HG03558 (cell line): ENCODE results near the gene USP13.
"Not testable (repeated sequence)": the region's sequence is repeated elsewhere in the genome, so short reads cannot be mapped to it uniquely, and the experiment has no call there.

Experiments used
- ATAC-seq: cut with Tn5 transposase; IDR thresholded peaks from one replicate; pipeline ENCODE4 v1.9.1; 2021; ENCODE audit warnings: moderate number of reproducible peaks; ENCODE audit not compliant: unreplicated experiment; ENCODE audit errors: extremely low read depth

Gene USP13

DNA sequence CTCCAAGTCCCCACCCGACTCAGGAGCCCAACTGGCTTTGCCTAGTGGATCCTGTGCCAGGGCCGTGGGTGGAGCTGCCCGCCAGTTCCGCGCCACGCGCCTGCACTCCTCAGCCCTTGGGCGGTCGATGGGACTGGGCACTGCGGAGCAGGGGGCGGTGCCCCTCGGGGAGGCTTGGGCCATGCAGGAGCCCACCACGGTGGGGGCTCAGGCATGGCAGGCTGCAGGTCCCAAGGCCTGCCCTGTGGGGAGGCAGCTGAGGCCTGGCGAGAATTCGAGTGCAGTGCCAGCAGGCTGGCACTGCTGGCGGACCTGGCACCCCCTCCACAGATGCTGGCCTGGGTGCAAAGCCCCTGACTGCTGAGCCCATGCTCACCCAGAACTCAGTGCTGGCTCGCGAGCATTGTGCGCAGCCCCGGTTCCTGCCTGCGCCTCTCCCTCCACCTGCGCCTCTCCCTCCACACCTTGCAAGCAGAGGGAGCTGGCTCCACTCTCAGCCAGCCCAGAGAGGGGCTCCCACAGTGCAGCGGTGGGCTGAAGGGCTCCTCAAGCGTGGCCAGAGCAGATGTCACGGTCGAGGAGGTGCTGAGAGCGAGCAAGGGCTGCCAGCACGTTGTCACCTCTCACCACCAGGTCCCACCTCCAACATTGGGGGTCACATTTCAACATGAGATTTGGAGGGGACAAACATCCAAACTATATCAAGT is 122.7 kb downstream of the USP13 start:
- ATAC-seq: no peak

GRCh38 chr3:179782841-179783240 is 130.0 kb downstream of the USP13 start:
- ATAC-seq: not testable (repeated sequence)

DNA sequence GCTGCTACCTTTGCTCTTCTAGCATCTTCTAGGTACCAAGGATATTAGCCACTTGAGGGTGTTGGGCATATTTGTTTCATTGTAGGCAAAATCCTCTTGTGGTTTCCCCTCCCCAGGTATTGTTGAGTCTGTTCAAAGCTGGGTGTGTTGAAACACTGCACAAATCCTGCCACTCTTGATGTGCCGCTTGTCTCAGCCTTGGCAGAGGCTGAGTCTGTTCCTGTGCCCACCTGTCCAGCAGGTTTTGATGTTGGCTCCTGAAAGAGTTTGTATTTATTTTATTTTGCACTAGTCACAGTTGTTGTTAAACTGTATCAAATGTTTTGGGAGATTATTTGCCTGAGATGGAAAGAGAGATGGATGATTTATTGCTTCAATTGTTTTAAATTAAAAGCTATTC is 136.2 kb downstream of the USP13 start:
- ATAC-seq: no peak

DNA sequence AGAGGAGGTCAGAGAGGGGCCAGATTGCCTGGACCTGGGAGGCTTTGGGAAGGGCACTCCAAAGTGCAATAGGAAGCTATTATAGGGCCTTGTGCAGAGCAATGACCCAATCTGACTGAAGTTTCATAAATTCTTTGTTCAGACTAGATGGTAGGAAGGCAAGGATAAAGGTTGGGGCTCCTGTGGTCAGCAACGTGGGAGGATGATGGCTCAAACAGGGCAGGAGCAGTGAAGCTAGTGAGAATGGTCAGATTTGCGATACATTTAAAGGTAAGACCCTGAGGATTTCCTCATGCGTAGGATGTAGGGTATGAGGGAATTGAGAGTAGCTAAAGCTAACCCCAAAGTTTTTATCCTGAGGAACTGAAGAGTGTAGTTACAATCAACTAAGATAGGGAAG is 139.0 kb downstream of the USP13 start:
- ATAC-seq: no peak

DNA sequence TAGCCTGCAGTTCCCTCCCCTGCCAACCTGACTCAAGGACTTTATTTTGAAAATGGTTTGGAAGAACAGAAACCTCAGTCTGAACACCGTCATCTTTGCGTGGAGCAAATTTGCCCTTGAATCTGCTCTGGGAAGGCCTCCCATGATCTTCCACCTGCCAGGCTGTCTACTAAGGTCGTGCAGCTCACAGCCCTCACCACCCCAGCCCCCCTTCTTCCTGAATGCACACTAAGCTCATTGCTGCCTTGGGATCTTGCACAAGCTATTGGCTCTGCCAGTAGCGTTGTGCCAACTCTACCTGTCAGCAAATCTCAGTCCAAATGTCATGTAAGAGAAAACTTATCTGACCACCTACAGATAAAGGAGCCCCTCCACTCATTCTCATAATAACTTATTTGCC is 141.5 kb downstream of the USP13 start:
- no peak for ATAC-seq

DNA sequence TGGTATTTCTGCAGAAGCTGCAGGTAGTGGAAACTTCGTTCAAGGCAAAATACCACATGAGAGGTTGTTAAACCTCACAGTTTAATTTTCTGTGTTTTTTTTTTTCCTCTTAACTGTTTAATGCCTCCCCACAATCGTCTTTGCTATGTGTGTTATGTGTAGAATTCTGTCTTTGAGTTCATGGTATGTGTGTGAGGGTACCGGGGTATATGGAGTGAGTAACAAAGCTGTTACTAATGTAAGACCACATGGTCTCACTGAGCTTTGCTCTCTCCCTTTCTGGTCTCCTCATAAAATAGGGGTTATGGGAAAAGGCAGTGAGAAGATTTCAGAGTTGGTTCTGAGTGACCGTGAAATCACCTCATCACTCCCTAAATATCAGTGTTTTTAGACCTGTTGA is 143.6 kb downstream of the USP13 start:
- no peak for ATAC-seq

DNA sequence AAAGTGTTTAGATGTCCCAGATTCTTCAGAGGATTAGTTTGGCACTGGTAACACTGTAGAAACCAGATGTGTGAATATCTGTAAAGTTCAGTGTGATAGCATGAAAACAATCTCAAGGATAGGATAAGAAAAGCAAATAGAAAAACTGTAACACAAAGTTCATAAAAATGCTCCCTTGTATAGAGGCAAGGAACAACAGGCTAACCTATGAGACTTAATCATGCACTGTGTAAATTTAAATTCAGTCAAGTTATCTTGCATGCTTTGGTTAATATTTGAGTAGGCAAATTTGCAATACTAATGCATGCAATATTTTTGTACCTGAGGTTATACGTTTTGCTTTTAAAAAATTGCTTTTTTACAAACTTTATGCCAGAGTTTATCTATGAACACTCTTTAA is 144.4 kb downstream of the USP13 start:
- no peak for ATAC-seq

- no peak for ATAC-seq
Observed at GRCh38 chr3:179801263-179801662, 148.4 kb downstream of the USP13 start.

- ATAC-seq: no peak
Observed at GRCh38 chr3:179801856-179802255, 149.0 kb downstream of the USP13 start.

- ATAC-seq: no peak
Observed at GRCh38 chr3:179806177-179806576, 153.3 kb downstream of the USP13 start.

DNA sequence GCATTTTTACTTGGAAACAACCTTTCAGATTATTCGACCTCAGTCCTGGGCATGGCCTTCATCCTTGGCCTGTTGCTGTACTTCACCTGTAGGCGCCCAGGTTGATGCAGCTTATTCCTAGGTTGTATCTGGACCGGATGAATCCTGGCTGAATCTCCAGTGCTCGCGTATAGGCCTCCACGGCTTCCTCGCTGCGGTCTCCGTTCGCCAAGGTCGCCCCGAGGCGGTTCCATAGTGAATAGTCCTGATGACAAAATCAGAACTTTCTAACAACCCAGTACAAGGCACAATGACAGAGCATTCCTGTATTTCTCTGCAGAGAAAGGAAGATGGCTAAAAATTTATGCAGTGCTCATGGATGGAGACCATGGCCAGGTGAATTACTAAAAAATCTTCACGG is 154.7 kb downstream of the USP13 start:
- no peak for ATAC-seq

- ATAC-seq: no peak
Observed at GRCh38 chr3:179809639-179810038, 156.8 kb downstream of the USP13 start.

DNA sequence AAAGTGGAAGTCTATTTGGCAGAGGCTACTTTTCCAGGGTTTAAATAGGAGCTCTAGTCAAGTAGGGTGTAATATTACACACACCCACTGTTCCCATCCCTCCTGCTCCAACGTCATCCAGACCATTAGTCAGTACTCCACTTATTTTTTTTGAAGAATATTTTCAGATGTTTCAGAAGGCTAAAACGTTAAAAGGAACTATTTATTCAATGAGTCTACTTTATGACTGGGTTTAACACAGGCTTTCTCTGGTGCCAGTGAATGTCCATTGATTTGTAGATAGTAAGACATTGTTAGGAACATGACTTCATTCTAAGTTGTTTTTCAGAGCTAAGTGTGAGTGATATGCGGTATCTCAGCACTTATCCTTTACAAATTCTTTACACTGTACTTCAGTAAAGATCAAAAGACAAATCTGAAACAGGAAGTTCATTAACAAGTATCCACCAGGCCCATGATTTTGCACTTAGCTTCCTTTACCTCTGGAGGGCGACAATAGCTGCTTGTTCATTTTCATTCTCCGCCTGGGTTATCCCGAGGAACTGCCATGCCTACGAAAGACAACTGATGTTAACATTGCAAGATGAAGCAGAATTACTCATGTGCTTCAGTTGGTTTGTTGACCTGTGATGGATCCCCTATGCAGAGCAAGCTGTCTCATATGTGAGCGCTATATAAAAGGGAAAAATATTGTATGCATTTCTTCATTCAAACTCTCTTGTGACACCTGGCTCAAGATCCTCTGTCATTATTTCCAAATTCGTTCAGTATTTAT is 158.7 kb downstream of the USP13 start:
- peak; percentile 89 for ATAC-seq

DNA sequence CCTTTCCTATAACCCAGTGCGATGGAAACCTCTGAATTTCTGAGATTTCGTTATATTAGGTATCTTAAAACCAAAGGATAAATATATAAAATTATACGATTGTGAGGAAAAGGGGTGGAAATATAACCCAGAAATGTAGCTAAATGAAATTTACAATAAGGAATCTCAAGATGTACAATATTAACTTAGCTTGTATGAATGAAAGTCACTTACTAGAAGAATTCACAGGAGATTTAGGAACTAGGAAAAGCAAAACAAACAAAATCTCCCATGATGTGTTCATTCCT is 159.2 kb downstream of the USP13 start:
- ATAC-seq: no peak

DNA sequence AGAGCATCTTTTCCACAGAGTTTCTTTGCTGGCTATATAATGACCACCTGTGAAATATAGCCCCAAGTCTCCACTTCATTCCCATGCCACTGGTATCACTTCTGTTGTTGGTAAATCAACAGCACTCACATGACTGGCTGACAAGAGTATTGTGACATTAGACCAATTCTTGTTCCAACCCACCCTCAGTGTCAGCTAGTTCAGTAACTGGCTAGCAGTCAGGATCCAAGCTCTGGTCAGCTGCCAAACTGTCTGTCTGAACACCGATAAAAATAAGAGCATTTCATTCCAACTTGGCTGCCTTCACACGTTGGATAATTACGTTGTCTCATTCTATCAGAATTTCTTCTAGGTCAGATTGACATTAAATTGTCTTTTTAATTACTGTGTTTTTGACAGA is 166.5 kb downstream of the USP13 start:
- ATAC-seq: no peak

DNA sequence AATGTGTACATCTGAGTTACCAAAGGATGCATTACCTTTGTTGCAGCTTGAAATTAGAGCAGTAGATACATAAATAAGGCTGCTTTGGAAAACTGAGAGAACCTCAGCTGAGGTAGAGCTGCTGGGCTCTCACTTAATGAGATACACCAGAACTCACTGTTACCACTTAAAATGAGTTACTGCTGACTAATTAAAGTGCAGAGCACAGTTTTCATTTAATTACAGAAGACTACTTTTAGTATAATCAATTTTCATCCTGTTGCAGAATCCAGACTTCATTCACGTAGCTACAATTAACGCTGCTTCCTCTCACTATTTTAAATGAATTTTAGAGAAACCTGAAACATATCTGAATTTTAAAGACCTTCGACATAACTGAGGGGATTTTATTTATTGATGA is 169.5 kb downstream of the USP13 start:
- no peak for ATAC-seq

DNA sequence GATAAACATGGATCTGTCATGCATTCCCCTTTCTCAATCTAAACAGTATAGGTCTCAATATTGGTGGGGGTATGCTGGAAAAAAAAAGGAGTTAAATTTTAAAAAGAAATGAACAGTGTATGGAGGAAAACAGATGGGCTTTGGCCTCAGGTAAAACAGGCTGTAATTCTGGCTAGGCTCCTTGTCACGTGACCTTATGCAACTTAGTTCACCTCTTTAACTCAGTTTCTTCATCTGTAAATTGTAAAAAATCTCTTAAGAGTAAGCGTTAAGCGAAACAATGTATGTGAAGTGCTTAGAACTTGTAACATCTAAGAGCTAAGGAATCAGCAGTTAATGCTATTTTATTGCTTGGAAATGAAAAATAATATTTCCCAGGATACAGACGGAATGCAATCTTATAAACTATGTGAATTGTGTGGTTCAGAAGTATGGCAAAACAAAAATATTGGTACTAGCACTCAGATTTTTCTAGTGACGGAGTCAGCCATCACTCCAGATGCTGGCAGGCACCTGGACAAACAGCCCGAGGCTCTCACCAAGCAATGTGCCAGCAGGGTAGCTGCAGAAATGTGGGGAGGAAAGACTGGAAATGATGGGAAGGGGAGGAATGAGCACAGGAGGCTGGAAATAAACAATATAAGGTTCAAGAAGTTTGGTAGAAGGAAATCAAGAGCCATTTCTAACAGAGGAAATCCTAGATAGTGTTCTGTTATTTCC is 172.8 kb downstream of the USP13 start:
- no peak for ATAC-seq

DNA sequence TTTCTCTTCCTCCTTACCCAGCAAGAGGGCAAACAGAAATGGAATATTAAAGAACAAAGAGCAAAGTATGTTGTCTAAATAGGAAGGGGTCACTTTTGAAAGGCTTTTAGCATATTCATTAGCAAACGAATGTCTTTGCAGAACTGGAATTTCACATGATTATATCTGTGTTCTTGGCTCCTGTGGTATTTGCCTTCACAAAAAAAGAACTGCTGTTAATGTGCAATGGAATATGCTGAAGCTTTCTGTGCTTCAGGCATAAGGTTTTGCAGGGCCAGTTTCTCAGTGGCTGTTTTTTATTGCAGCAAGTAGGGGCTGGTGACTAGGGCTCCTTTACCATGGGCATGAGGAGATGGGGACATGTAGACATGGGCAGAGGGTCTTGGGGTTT is 173.4 kb downstream of the USP13 start:
- no peak for ATAC-seq

DNA sequence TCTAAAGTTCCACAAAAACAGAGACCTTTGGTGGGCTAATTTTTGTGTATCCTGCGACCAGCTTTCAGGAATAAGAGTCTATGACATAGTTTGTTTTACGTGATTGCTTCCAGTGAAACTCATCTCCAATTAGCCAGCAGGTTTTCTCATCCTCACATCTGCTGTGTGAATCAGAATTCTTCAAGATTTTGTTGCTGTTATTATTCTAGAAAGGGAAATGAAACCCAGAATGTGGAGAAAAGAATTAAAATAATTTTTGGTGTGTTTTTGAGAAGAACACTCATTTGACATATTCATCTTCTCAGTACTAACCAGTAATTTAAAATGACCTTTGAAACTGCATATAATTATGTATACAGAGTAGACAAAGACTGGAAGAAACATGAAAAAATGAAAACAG is 175.9 kb downstream of the USP13 start:
- no peak for ATAC-seq

GRCh38 chr3:179829401-179829800 is 176.6 kb downstream of the USP13 start:
- ATAC-seq: no peak

- no peak for ATAC-seq
Observed at GRCh38 chr3:179832333-179832854, 179.6 kb downstream of the USP13 start.
